HG02763 (cell line): ENCODE measurements around the gene MCL1.

Experiments used
- ATAC-seq: cut with Tn5 transposase; IDR thresholded peaks from one replicate; pipeline ENCODE4 v1.9.1; 2021; ENCODE audit warnings: mild to moderate bottlenecking, moderate library complexity; ENCODE audit not compliant: unreplicated experiment

The MCL1 gene

DNA sequence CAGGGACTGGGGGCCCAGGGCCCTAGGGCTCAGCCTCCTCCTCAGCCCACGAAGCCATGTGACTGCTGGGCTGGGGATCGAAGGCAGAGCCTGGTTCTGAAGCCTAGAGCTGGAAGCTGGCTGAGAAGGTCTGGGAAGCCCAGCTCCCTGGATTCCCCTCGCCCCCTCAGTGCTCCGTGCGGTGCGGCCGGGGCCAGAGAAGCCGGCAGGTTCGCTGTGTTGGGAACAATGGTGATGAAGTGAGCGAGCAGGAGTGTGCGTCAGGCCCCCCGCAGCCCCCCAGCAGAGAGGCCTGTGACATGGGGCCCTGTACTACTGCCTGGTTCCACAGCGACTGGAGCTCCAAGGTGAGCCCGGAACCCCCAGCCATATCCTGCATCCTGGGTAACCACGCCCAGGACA is 21.1 kb downstream of the MCL1 start:
- ATAC-seq, result no peak

DNA sequence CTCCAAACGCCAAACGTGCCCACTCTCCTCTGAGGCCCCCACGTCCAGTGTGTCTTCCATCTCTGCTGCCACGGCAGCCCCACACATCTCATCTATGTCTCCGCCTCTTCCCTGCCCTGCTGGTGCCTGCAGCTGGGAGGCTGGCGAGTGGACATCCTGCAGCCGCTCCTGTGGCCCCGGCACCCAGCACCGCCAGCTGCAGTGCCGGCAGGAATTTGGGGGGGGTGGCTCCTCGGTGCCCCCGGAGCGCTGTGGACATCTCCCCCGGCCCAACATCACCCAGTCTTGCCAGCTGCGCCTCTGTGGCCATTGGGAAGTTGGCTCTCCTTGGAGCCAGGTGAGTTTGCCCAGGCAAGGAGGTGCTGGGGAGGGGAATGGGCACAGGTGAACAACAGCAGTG is 21.6 kb downstream of the MCL1 start:
- no peak for ATAC-seq

DNA sequence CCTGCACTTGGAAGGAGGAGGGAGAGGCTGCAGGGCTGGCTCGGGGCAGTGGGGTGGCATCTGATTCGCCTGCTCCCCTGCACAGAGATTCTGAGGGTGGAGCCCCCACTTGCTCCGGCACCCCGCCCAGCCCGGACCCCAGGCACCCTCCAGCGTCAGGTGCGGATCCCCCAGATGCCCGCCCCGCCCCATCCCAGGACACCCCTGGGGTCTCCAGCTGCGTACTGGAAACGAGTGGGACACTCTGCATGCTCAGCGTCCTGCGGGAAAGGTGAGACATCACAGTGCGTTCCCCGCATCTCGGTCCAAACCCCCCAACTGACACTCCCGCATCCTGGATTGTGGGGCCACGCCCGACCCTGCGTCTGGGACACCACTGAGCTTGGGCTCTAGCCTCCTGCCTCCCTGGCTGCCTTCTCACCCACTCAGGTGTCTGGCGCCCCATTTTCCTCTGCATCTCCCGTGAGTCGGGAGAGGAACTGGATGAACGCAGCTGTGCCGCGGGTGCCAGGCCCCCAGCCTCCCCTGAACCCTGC is 22.3 kb downstream of the MCL1 start:
- no peak for ATAC-seq

DNA sequence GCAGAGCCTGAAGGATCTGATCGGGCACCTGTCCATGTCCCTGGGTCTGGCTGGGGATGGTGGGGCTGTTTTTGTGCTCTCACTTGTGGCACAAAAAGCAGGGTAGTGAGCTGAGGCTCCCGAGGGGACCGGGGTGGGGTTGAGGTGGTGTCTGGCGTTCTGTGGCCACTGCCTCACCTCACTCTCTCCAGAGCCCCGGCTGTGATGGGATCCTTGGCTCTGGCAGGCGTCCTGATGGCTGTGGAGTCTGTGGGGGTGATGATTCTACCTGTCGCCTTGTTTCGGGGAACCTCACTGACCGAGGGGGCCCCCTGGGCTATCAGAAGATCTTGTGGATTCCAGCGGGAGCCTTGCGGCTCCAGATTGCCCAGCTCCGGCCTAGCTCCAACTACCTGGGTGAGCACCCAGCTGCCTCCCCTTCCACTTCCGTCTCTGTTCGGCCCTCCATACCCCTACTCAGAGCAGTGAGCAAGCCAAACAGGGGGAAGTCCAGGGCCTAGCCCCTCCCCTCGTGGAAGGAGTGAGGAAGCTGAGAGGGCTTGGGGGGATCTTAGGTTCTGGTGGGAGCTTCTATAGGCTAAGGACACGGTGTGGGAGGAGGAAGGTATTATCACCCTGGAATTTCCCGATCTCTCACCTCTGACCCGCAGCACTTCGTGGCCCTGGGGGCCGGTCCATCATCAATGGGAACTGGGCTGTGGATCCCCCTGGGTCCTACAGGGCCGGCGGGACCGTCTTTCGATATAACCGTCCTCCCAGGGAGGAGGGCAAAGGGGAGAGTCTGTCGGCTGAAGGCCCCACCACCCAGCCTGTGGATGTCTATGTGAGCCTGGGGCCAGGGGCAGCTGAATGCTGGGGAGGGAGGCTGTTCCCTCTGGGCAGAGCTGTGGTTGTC is 23.2 kb downstream of the MCL1 start:
- ATAC-seq, result no peak

DNA sequence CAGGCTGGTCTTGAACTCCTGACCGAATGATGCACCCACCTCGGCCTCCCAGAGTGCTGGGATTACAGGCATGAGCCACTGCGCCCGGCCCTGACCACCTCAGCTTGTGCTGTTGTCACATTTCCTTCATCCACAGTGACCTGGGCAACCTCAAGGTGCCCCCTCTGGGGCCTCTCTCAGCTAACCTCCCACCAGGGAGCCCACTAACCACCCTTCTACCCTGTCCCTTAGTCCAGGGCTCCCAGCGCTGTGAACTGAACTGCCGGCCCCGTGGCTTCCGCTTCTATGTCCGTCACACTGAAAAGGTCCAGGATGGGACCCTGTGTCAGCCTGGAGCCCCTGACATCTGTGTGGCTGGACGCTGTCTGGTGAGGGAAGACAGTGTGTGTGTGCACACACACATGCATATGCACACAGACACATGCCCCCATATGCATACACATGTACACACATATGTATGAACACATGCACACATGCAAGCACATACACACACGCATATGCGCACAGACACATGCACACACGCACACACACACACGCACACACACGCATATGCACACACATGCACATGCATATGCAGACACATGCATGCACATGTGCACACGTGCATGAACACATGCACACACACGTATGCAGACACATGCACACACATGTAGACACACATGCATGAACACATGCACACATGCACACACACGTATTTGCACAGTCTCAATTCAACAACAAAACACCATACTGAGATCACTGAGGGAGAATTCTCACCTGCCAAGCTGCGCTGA is 24.0 kb downstream of the MCL1 start:
- no peak for ATAC-seq

DNA sequence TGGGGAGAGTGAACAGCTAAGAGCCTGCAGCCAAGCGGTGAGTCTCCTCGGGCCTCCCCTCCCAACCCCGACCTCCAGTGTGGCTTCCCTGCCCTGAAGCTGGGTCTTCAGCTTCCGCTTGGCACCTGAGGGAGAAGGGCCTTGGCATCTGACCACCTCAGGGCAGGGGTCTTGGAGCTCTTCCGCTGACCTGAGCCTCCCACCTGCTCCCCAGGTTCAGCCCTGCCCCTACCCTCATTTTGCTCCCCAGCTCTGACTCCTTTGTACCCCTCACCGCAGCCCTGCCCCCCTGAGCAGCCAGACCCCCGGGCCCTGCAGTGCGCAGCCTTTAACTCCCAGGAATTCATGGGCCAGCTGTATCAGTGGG is 25.3 kb downstream of the MCL1 start:
- no peak for ATAC-seq

DNA sequence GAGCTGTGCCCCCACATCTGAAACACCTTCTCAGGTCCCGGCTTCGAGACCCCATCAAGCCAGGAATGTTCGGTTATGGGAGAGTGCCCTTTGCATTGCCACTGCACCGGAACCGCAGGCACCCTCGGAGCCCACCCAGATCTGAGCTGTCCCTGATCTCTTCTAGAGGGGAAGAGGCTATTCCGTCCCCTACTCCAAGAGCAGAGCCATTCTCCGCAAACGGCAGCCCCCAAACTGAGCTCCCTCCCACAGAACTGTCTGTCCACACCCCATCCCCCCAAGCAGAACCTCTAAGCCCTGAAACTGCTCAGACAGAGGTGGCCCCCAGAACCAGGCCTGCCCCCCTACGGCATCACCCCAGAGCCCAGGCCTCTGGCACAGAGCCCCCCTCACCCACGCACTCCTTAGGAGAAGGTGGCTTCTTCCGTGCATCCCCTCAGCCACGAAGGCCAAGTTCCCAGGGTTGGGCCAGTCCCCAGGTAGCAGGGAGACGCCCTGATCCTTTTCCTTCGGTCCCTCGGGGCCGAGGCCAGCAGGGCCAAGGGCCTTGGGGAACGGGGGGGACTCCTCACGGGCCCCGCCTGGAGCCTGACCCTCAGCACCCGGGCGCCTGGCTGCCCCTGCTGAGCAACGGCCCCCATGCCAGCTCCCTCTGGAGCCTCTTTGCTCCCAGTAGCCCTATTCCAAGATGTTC is 25.9 kb downstream of the MCL1 start:
- ATAC-seq, result no peak

DNA sequence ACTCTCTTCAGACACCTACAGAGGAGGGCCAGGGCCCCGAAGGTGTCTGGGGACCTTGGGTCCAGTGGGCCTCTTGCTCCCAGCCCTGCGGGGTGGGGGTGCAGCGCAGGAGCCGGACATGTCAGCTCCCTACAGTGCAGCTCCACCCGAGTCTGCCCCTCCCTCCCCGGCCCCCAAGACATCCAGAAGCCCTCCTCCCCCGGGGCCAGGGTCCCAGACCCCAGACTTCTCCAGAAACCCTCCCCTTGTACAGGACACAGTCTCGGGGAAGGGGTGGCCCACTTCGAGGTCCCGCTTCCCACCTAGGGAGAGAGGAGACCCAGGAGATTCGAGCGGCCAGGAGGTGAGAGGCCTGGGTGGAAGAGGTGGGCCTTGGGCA is 26.5 kb downstream of the MCL1 start:
- no peak for ATAC-seq

DNA sequence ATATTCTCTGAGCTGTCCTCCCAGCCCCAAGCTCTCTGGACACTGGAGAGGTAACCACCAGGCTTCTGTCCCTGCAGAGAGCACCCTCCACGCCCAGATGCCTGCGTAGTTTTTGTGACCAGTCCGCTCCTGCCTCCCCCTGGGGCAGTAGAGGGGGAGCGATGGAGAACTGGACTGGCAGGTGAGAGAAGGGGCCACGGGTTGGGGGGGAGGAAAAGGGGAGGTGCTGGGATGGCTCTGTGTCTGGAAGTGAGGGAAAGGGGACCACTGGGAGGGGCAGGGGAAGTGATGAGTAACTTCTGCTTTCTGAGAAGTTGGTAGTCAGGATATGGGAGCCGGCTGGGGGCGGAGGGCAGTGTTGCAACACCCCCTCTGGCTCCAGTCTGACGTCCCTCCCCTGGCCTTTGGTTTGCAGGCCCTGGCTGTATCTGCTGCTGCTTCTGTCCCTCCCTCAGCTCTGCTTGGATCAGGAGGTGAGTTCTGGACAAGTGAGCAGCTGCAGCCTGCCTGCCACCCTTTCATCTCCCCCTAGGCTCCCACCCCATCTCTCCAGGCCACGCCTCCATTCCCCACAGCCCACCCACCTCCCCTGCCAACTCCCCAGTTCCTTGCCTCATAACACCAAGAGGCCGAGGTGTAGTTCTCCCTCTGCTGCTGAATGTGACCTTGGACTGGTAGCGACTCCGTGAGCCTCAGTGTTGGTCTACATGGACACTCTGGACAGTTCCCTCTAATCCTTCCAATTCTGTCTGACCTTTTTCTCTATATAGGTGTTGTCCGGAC is 27.1 kb downstream of the MCL1 start:
- no peak for ATAC-seq

DNA sequence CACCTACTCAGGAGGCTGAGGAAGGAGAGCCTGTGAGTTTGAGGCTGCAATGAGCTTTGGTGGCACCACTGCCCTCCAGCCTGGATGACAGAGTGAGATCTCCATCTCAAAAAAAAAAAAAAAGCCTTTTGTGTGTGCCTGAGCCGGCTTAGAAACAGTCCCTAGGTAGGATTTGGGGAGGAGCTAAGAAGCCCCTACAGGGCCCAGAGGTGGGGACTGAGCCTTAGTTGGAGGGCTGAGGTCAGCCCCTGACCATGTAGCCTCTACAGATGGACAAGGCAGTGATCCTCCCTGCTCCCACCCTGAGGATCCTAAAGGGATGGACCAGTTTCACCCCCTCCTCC is 27.7 kb downstream of the MCL1 start:
- ATAC-seq, result no peak

DNA sequence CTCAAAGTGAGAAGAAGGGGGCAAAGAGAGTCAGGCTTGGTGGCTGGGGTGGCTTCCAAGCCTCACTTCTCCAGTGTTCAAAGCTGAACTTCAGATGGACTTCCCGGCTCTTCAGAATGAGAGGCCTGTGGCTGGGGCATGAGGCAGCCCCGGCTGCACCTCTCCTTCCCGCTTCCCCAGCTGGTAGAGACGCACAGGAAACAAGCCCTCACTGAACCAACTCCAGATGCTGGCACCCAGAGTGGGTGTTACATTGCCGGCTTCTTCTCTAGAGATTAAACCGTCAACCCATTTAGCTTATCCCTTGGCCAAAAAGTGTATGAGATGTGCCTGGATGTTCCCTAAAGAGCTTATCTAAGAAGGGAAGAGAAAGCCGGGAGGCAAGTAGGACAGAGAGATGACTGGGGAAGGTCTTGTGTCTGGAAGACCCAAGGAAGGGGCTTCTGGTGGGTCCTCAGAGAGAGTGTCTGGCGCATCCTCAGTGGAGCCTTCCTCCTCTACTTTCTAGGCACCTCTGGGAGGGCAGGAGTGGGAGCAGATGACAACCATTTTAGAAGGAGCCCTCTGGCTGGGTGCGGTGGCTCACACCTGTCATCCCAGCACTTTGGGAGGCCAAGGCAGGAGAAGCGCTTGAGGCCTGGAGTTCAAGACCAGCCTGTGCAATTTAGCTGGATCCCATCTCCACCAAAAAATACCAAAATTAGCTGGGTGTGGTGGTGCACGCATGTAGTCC is 28.2 kb downstream of the MCL1 start:
- no peak for ATAC-seq

DNA sequence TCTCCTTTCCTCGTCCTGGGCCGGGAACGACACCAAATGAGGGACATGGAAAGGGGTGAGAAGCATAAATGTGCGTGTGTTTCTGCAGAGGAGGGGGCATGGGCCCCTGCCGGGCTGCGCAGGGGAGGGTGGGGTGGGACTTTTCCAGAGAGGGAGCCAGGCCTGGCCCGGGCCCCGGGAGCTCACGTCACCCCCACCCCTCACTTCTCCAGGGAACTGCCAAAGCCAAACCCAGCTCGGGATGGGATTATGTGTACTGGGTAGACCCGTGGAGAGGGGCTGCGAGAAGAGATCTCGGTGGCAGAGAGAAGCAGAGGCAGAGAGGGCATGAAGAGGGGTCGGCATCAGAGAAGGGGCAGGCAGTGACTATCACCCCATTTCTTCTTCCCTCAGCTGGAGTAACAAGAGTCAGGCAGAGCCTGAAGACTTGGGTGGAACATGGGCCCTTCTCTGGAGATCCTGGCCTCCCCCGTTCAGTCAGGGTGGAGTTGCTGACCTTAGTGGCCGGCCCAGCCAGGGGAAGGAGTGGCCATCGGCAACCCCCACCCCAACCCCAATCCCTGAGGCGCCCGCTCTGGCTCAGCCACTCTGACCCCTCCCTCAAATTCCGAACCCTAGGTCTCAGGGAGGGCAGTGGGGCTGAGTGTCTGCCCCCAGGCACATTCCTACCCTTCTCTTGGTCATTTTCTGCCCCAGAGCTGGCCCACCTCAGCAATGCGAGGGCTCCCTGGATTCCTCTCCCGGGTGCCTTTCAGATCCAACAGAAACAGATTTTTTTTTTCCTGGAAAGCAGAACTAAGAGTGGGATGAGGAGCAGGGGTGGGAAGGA is 29.0 kb downstream of the MCL1 start:
- no peak for ATAC-seq

DNA sequence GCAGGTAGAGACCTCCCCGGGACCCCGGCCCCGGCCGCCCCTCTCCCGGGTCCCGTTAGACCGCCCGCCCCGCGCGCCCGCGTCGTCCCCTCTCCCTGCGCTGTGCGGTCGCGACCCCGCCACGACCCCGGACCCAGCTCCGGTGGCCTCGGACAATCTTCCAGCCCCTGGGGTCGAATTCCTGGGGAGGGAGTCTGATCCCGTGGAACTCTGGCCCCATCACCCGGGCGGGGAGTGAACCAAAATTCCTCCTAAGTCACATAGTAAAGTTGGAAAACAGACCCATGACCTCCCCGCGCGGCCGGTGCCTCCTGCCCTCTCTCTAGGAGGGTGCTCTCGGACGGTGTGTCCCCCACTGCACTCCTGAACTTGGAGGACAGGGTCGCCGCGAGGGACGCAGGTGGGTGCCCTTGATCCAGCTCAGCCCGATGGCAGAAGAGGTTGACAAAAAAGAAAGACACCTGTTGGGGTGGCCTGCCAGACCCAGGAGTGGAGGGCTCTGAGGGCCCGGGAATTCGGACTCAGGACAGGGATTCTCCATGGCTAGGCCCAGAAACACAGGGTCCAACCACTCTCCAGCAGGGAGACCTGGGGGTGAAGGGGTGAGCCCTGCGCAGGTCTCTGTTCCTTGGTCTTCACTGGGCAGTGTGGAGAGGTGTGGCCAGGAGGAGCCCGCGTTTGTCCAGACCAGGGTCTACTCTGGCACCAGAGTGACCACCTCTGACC is 29.8 kb downstream of the MCL1 start:
- no peak for ATAC-seq

DNA sequence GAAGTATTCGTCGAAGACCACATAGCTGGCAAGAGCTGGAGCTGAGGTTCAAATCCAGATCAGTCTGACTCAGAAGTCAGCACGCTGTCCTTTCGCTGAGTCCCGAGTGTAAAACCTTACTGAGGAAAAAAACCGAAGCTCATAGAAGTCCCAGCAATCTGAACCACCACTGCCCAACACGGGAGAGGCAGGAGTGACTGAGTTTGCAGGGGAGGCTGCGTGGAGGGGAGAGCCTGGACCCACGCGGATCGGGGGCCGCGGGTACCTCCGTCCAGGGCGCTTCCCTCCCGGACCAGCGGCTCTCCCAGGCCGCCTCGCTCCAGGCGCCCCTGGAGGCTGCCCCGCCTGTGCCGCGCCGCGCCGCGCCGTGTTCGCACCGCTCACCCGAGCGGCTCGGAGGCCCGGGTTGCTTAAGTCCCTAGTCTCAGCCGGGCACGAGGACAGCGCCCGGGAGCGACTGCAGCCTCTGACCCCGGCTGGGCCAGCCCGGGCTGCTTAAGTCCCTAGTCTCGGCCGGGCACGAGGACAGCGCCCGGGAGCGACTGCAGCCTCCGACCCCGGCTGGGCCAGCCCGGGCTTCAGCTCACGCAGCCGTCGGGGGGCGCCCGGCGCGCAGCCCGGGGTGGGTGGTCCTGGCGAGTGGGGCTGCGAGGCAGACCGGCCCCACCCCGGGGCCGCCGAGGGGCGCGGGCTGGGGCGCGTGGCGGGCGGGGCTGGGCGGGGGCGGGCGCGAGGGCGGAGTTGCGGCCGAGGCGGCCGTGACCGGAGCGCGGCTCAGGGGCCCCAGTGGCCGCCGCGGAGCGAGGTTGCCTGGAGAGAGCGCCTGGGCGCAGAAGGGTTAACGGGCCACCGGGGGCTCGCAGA is 30.5 kb downstream of the MCL1 start, which contains the start of gene ADAMTSL4:
Gene ADAMTSL4, plus strand, starts transcription at position 777 of the 864 bp plus-strand sequence. CDS start 2,881 bp downstream, outside the sequence.
- no peak for ATAC-seq

DNA sequence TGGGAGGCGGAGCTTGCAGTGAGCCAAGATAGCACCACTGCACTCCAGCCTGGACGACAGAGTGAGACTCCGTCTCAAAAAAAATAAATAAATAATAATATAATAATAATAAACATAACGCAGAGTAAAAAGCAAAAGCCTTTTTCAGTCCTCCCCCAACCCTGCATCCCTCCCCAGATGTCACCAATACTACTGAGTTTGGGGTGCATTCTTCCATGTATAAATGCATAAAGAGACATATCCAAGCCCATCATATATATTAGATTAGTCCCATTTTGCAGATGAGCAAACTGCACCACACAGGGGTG is 31.1 kb downstream of the MCL1 start:
- ATAC-seq, result no peak

DNA sequence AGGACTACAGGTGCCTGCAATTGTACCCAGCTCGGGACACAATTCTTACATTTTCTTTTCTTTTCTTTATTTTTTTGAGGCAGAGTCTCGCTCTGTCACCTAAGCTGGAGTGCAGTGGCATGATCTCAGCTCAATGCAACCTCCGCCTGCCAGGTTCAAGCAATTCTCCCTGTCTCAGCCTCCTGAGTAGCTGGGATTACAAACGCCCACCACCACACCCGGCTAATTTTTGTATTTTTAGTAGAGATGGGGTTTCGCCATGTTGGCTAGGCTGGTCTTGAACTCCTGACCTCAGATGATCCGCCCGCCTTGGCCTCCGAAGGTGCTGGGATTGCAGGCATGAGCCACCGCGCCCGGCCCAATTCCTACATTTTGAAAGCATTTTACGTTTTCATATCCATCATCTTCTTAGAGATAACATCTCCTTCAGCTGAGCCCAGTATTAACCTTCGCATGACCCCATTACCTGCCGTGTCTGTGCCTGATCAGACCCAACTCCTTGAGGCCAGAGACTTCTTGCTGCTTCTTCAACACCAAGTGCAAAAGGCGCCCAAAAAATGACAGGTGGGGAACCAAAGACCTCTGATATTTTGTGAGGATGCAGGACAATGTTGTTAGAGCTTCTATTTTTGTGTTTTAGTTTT is 33.0 kb downstream of the MCL1 start:
- no peak for ATAC-seq

DNA sequence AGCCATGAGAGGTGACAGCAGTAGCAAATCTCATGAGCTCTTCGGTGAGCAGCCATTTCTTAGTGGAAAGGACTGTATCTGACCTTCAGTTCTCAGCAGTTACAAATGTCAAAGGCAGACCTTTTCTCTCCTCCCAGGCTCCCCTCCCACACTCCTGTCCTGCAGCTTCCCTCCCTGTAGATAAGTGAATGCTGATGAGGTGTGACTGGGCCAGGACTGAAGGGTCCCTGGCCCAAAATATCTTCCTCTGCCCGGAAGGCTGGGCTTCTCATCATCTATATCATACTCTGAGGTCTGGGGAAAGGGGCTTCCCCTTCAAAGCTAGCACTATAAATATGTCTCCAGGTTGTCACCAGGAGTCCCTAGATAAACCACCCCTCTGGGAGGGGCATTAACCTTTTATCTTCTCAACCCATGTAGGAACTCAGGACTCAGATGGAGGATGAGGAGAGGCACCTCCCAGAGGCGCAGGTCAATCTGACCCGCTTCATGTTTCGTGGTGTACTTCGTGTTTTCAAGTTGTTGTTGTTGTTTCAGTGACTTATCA is 33.9 kb downstream of the MCL1 start:
- ATAC-seq, result no peak
